ENCODE results near the gene FAM120A. TPM values are rescaled to one million over a fixed set of nuclear protein-coding genes. Genes with fewer than 3 reads are reported as not detected.

FAM120A gene
- total RNA-seq, 3 donors from 2014 or later: 168 to 215 (median 209) TPM

DNA sequence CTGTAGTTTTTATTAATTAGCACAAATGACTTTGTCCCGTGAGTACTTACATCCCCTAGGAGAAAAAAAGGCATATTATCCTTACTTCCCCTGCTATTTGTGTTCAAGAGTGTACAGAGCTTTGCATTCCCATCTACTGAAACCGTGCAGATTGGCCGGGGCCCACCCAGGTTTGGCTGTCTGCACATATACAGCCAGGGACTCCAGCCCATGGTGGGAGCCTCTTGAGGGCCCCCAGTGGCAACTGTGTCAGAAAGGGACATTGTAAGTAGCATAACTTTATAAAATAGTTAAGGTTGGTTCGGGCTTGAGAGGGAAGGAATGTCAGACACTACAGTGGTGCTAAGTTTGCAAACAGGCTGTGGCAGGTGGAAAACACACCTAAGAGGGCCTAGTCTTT is 149.6 kb downstream of the FAM120A start:
- ATAC-seq (no peak), DNase-seq (no peak)
- intact Hi-C loops (cut with DNase I, micrococcal nuclease): no loop called here
- Histone ChIP-seq H3K4me1 (ENCODE audit: low read depth) (peaks cover 28% of the 10 kb centered on the region), H3K9me3 (no peaks in the 10 kb centered on the region), H3K4me3 (no peak overlapping the region), H3K36me3 (ENCODE audit: low read depth) (no peaks in the 10 kb centered on the region)
- TF ChIP-seq, protein P1, sequence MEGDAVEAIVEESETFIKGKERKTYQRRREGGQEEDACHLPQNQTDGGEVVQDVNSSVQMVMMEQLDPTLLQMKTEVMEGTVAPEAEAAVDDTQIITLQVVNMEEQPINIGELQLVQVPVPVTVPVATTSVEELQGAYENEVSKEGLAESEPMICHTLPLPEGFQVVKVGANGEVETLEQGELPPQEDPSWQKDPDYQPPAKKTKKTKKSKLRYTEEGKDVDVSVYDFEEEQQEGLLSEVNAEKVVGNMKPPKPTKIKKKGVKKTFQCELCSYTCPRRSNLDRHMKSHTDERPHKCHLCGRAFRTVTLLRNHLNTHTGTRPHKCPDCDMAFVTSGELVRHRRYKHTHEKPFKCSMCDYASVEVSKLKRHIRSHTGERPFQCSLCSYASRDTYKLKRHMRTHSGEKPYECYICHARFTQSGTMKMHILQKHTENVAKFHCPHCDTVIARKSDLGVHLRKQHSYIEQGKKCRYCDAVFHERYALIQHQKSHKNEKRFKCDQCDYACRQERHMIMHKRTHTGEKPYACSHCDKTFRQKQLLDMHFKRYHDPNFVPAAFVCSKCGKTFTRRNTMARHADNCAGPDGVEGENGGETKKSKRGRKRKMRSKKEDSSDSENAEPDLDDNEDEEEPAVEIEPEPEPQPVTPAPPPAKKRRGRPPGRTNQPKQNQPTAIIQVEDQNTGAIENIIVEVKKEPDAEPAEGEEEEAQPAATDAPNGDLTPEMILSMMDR (IDR thresholded peaks at IDR 0.05): no peak

DNA sequence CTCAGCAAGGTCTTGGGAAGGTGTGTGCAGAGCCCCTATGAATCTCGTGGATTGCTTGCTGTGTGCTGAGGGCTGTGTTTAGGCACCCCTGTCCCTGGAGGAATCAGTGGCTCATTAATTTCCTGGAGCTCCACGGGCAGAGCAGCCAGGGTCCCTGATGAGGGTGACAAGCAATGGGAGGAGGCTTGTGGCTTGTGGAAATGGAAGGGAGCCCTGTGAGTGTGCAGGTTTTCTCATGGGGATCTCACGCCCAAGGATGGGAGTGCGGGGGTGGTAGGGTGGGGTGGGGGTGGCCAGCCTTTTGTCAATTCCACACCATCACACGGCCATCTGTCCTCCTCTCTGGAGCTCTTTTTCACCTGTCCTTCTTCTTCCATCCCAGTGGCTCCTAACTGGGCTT is 150.2 kb downstream of the FAM120A start:
- TF ChIP-seq, protein P1 (IDR thresholded peaks at IDR 0.05): no peak
- no peak for DNase-seq
- no peaks in the 10 kb centered on the region for H3K9me3 ChIP-seq
- intact Hi-C loops (cut with DNase I, micrococcal nuclease): no loop called here
- H3K4me3 ChIP-seq: no peak overlapping the region
- H3K36me3 ChIP-seq (ENCODE audit: low read depth): no peaks in the 10 kb centered on the region
- peaks cover 28% of the 10 kb centered on the region for H3K4me1 ChIP-seq (ENCODE audit: low read depth)
- ATAC-seq: no peak

DNA sequence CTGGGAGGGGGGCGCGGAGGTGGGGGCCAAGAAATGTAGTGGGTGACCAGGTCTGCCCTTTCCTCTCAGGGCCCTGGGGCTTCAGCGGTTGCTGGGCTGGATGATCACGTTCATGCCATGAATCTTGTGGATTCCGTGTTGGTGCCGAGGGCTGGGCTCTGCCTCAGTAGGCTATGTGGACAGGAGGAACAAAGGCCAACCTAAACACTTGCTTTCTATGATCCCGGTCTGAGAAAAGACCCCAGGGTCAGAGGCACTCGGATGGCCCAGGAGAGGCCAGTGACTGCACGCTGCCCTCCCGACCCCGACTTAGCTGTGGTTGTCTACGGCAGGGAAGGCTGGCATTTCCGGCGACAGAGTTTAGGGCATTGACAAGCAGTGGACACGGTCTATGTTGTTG is 151.5 kb downstream of the FAM120A start:
- Histone ChIP-seq H3K9me3 (no peaks in the 10 kb centered on the region), H3K4me3 (no peak overlapping the region), H3K36me3 (ENCODE audit: low read depth) (no peaks in the 10 kb centered on the region), H3K4me1 (ENCODE audit: low read depth) (peaks cover 23% of the 10 kb centered on the region)
- DNase-seq: no peak
- TF ChIP-seq, protein P1 (IDR thresholded peaks at IDR 0.05): no peak
- no peak for ATAC-seq
- intact Hi-C loops (cut with DNase I, micrococcal nuclease): no loop called here

DNA sequence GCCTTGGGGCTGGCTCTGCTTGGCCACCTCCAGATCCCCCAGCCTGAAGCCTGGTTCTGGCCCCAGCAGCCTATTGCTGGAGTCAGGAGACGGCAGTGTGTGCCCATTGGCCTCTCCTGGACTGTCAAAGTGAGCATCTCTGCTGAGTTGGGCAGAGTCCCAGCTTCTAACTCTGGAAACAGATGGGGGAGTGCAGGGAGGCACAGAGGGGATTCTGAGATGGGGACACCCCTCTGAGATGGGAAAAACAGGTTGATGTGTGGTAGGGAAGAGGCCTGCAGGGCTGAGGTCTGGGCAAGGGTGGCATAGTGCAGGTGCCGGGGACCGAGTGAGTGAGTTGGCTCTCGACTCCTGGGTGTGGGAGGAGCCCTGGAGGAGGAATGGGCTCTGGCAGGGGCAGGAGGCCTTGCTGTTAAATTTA is 152.4 kb downstream of the FAM120A start:
- Histone ChIP-seq H3K9me3 (no peaks in the 10 kb centered on the region), H3K36me3 (ENCODE audit: low read depth) (no peaks in the 10 kb centered on the region), H3K4me3 (no peak overlapping the region), H3K4me1 (ENCODE audit: low read depth) (peaks cover 20% of the 10 kb centered on the region)
- intact Hi-C loops (cut with DNase I, micrococcal nuclease): no loop called here
- TF ChIP-seq, protein P1 (IDR thresholded peaks at IDR 0.05): no peak
- no peak for ATAC-seq
- DNase-seq: no peak

DNA sequence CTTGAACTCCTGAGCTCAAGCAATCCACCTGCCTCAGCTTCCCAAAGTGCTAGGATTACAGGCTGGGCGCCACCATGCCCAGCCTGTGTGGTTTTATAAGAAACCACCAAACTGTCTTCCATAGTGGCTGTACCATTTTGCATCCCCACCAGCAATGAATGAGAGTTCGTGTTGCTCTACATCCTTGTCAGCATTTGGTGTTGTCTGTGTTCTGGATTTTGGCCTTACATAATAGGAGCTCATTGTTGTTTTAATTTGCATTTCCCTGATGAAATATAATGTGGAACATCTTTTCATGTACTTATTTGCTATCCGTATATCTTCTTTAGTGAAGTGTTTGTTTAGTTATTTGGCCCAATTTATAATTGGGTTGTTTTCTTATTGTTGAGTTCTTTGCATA is 154.7 kb downstream of the FAM120A start:
- H3K4me1 ChIP-seq (ENCODE audit: low read depth): no peaks in the 10 kb centered on the region
- TF ChIP-seq, protein P1 (IDR thresholded peaks at IDR 0.05): no peak
- H3K36me3 ChIP-seq (ENCODE audit: low read depth): no peaks in the 10 kb centered on the region
- DNase-seq (no peak), ATAC-seq (no peak)
- H3K4me3 ChIP-seq: no peak overlapping the region
- intact Hi-C loops (cut with DNase I, micrococcal nuclease): no loop called here
- peaks cover 8% of the 10 kb centered on the region for H3K9me3 ChIP-seq

DNA sequence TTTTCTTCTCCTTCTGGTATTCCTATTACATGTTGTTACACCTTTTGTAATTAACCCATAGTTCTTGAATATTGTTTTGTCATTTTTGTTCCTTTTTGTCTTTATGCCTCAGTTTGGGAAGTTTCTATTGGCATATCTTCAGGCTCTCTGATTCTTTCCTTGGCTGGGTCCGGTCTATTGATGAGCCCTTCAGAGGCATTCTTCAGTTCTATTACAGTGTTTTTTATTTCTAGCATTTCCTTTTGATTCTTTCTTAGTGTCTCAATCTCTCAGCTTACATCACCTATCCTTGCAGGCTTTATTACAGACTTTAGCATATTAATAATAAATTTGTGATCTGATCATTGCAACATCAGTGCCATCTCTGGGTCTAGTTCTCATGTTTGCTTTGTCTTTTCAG is 158.7 kb downstream of the FAM120A start:
- intact Hi-C loops (cut with DNase I, micrococcal nuclease): no loop called here

More for the DNA sequence above, 158.7 kb downstream of the FAM120A start:
- Histone ChIP-seq H3K9me3 (peaks cover 8% of the 10 kb centered on the region), H3K4me3 (no peak overlapping the region), H3K4me1 (ENCODE audit: low read depth) (peaks cover 4% of the 10 kb centered on the region), H3K36me3 (ENCODE audit: low read depth) (no peaks in the 10 kb centered on the region)
- TF ChIP-seq, protein P1 (IDR thresholded peaks at IDR 0.05): no peak
- ATAC-seq: no peak
- no peak for DNase-seq

All from mucosa of descending colon (tissue), 3 donors.